Measurements from ENCODE around the gene SCGB1D2.

- TF ChIP-seq EZH2 (IDR thresholded peaks at IDR 0.05; ENCODE audit: borderline replicate concordance): no peak
- TF ChIP-seq, protein P1, sequence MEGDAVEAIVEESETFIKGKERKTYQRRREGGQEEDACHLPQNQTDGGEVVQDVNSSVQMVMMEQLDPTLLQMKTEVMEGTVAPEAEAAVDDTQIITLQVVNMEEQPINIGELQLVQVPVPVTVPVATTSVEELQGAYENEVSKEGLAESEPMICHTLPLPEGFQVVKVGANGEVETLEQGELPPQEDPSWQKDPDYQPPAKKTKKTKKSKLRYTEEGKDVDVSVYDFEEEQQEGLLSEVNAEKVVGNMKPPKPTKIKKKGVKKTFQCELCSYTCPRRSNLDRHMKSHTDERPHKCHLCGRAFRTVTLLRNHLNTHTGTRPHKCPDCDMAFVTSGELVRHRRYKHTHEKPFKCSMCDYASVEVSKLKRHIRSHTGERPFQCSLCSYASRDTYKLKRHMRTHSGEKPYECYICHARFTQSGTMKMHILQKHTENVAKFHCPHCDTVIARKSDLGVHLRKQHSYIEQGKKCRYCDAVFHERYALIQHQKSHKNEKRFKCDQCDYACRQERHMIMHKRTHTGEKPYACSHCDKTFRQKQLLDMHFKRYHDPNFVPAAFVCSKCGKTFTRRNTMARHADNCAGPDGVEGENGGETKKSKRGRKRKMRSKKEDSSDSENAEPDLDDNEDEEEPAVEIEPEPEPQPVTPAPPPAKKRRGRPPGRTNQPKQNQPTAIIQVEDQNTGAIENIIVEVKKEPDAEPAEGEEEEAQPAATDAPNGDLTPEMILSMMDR (IDR thresholded peaks at IDR 0.05; ENCODE audit: poor library complexity): no peak
Measured at GRCh38 chr11:62195945-62196344, 46.1 kb upstream of the SCGB1D2 start.

Data from hepatocyte (in vitro differentiated cells).